ENCODE data around the gene BANK1. TPM values are rescaled to one million over a fixed set of nuclear protein-coding genes. Genes with fewer than 3 reads are reported as not detected.

BANK1 gene
- total and polyA plus RNA-seq, 5 donors from 2014 or later, result 0.18 to 2.9 (median 0.98) TPM

DNA sequence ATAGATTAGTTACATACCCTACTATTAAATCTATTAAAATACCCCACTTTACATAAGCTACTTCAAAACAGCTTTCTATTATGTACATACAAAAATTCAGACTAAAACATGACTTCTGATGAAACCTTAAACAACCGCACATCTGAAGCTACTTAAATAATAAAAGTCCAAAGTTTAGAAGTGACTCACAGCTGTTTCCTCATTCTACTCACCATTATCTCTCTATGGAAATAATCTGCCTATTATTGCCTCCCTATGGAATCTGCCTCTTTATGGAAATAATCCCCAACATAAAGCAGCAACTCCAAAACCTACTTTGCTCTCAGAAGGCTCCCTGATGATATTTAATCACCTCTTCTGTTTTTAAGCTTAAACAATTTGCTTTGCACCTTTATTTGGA is 15.7 kb upstream of the BANK1 start:
- H3K9me3 Mint-ChIP-seq, result peaks cover 0 to 23% (median 4%) of the 10 kb centered on the region in 7 donors
- no peak overlapping the region for H3K27ac ChIP-seq (ENCODE audit: insufficient read depth, low read length, poor library complexity, severe bottlenecking)

GRCh38 chr4:101777431-101777830 is 13.1 kb upstream of the BANK1 start:
- Mint-ChIP-seq H3K9me3 (peaks cover 0 to 4% (median 2%) of the 10 kb centered on the region in 7 donors), H3K4me1 (no peaks in the 10 kb centered on the region), H3K27me3 (peaks cover 3% of the 10 kb centered on the region), H3K36me3 (no peaks in the 10 kb centered on the region), H3K4me3 (no peak overlapping the region), H3K27ac (no peak overlapping the region)
- Histone ChIP-seq H3K9me3 (ENCODE audit: control insufficient read depth in 2 of 2, low read length in 2 of 2) (peaks cover 0 to under 1% of the 10 kb centered on the region in 2 experiments), H3K4me3 (ENCODE audit: low read depth, low read length) (no peak overlapping the region), H3K27ac (ENCODE audit: insufficient read depth, low read length, poor library complexity, severe bottlenecking) (no peak overlapping the region), H3K36me3 (ENCODE audit: control insufficient read depth, insufficient read depth, low read length) (no peaks in the 10 kb centered on the region), H3K4me1 (ENCODE audit: control insufficient read depth, insufficient read depth, low read length, poor library complexity, severe bottlenecking) (no peaks in the 10 kb centered on the region), H3K27me3 (ENCODE audit: control insufficient read depth, insufficient read depth, low read length) (no peaks in the 10 kb centered on the region)
- DNase-seq, result no peak
- ATAC-seq (ENCODE audit: low read depth in 2 of 2), result no peak

More for the DNA sequence above, 15.7 kb upstream of the BANK1 start:
- no peak for DNase-seq
- Mint-ChIP-seq H3K27ac (peak overlapping the region in 1 of 3 donors; percentile 32), H3K4me1 (no peaks in the 10 kb centered on the region), H3K4me3 (no peak overlapping the region), H3K36me3 (no peaks in the 10 kb centered on the region), H3K27me3 (no peaks in the 10 kb centered on the region)
- Histone ChIP-seq H3K4me1 (ENCODE audit: control insufficient read depth, insufficient read depth, low read length, poor library complexity, severe bottlenecking) (no peaks in the 10 kb centered on the region), H3K4me3 (ENCODE audit: low read depth, low read length) (no peak overlapping the region), H3K27me3 (ENCODE audit: control insufficient read depth, insufficient read depth, low read length) (no peaks in the 10 kb centered on the region), H3K9me3 (ENCODE audit: control insufficient read depth in 2 of 2, low read length in 2 of 2) (peaks cover 0 to 10% of the 10 kb centered on the region in 2 experiments), H3K36me3 (ENCODE audit: control insufficient read depth, insufficient read depth, low read length) (no peaks in the 10 kb centered on the region)
- ATAC-seq (ENCODE audit: low read depth in 2 of 2), result no peak

DNA sequence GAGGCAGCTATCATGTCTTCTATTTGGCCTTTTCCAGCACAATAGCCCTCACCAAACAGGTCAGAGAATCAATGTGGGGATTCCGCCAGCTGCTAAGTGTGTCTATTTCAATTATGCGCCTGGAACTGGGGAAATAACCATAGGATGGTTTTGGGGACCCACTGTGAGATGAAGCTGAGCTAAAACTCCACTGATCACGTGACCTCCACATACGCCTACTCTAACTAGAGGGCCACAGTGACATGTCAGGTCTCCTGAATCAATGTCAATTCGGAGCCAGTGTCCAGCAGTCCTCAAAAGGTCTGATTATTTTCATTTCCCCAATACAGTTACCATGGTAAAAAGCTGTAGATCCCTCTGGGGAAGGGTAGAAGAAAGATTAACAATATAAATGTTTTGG is 10.2 kb upstream of the BANK1 start:
- H3K27ac Mint-ChIP-seq, result no peak overlapping the region
- Histone ChIP-seq H3K36me3 (ENCODE audit: control insufficient read depth, insufficient read depth, low read length) (no peaks in the 10 kb centered on the region), H3K27me3 (ENCODE audit: control insufficient read depth, insufficient read depth, low read length) (no peaks in the 10 kb centered on the region), H3K4me1 (ENCODE audit: control insufficient read depth, insufficient read depth, low read length, poor library complexity, severe bottlenecking) (no peaks in the 10 kb centered on the region), H3K9me3 (ENCODE audit: control insufficient read depth in 2 of 2, low read length in 2 of 2) (no peaks in the 10 kb centered on the region), H3K27ac (ENCODE audit: insufficient read depth, low read length, poor library complexity, severe bottlenecking) (no peak overlapping the region), H3K4me3 (ENCODE audit: low read depth, low read length) (no peak overlapping the region)
- peaks cover 0 to 2% (median 0%) of the 10 kb centered on the region in 7 donors for H3K9me3 Mint-ChIP-seq
- peaks cover 0 to 1% (median 0%) of the 10 kb centered on the region in 4 donors for H3K4me1 Mint-ChIP-seq
- ATAC-seq (ENCODE audit: low read depth in 2 of 2) (no peak), DNase-seq (no peak)
- no peak overlapping the region for H3K4me3 Mint-ChIP-seq
- H3K36me3 Mint-ChIP-seq, result no peaks in the 10 kb centered on the region
- peaks cover 8% of the 10 kb centered on the region for H3K27me3 Mint-ChIP-seq

- peaks cover 0 to 5% (median 0%) of the 10 kb centered on the region in 4 donors for H3K4me1 Mint-ChIP-seq
- DNase-seq (no peak), ATAC-seq (ENCODE audit: low read depth in 2 of 2) (no peak)
- peaks cover 13% of the 10 kb centered on the region for H3K27me3 Mint-ChIP-seq
- H3K4me3 Mint-ChIP-seq, result no peak overlapping the region
- peaks cover 0 to 4% (median 0%) of the 10 kb centered on the region in 7 donors for H3K9me3 Mint-ChIP-seq
- Histone ChIP-seq H3K9me3 (ENCODE audit: control insufficient read depth in 2 of 2, low read length in 2 of 2) (no peaks in the 10 kb centered on the region), H3K4me1 (ENCODE audit: control insufficient read depth, insufficient read depth, low read length, poor library complexity, severe bottlenecking) (no peaks in the 10 kb centered on the region), H3K36me3 (ENCODE audit: control insufficient read depth, insufficient read depth, low read length) (no peaks in the 10 kb centered on the region), H3K27me3 (ENCODE audit: control insufficient read depth, insufficient read depth, low read length) (peaks cover under 1% of the 10 kb centered on the region), H3K4me3 (ENCODE audit: low read depth, low read length) (no peak overlapping the region), H3K27ac (ENCODE audit: insufficient read depth, low read length, poor library complexity, severe bottlenecking) (no peak overlapping the region)
- H3K27ac Mint-ChIP-seq, result no peak overlapping the region
- no peaks in the 10 kb centered on the region for H3K36me3 Mint-ChIP-seq
Observed at GRCh38 chr4:101782546-101782945, 8.0 kb upstream of the BANK1 start.

- H3K27me3 Mint-ChIP-seq, result peaks cover 13% of the 10 kb centered on the region
- ATAC-seq (ENCODE audit: low read depth in 2 of 2), result no peak
- peaks cover 0 to 4% (median 0%) of the 10 kb centered on the region in 7 donors for H3K9me3 Mint-ChIP-seq
- Histone ChIP-seq H3K36me3 (ENCODE audit: control insufficient read depth, insufficient read depth, low read length) (no peaks in the 10 kb centered on the region), H3K27me3 (ENCODE audit: control insufficient read depth, insufficient read depth, low read length) (peaks cover 6% of the 10 kb centered on the region), H3K4me3 (ENCODE audit: low read depth, low read length) (no peak overlapping the region), H3K27ac (ENCODE audit: insufficient read depth, low read length, poor library complexity, severe bottlenecking) (no peak overlapping the region), H3K9me3 (ENCODE audit: control insufficient read depth in 2 of 2, low read length in 2 of 2) (no peaks in the 10 kb centered on the region), H3K4me1 (ENCODE audit: control insufficient read depth, insufficient read depth, low read length, poor library complexity, severe bottlenecking) (no peaks in the 10 kb centered on the region)
- H3K4me1 Mint-ChIP-seq, result peaks cover 0 to 5% (median under 1%) of the 10 kb centered on the region in 4 donors
- no peak for DNase-seq
- no peak overlapping the region for H3K27ac Mint-ChIP-seq
- H3K4me3 Mint-ChIP-seq, result no peak overlapping the region
- no peaks in the 10 kb centered on the region for H3K36me3 Mint-ChIP-seq
Observed at GRCh38 chr4:101784957-101785356, 5.6 kb upstream of the BANK1 start.

- peak in 1 of 3 donors; percentile 48 for DNase-seq
- Histone ChIP-seq H3K4me3 (ENCODE audit: low read depth, low read length) (no peak overlapping the region), H3K27ac (ENCODE audit: insufficient read depth, low read length, poor library complexity, severe bottlenecking) (no peak overlapping the region), H3K27me3 (ENCODE audit: control insufficient read depth, insufficient read depth, low read length) (peaks cover 7% of the 10 kb centered on the region), H3K9me3 (ENCODE audit: control insufficient read depth in 2 of 2, low read length in 2 of 2) (no peaks in the 10 kb centered on the region), H3K4me1 (ENCODE audit: control insufficient read depth, insufficient read depth, low read length, poor library complexity, severe bottlenecking) (peaks cover 3% of the 10 kb centered on the region), H3K36me3 (ENCODE audit: control insufficient read depth, insufficient read depth, low read length) (no peaks in the 10 kb centered on the region)
- no peak overlapping the region for H3K27ac Mint-ChIP-seq
- H3K36me3 Mint-ChIP-seq, result no peaks in the 10 kb centered on the region
- no peak overlapping the region for H3K4me3 Mint-ChIP-seq
- peaks cover 19% of the 10 kb centered on the region for H3K27me3 Mint-ChIP-seq
- peaks cover 0 to 4% (median 0%) of the 10 kb centered on the region in 7 donors for H3K9me3 Mint-ChIP-seq
- peaks cover 0 to 7% (median 5%) of the 10 kb centered on the region in 4 donors for H3K4me1 Mint-ChIP-seq
- ATAC-seq (ENCODE audit: low read depth in 2 of 2), result no peak
Observed at GRCh38 chr4:101785486-101785885, 5.0 kb upstream of the BANK1 start.

DNA sequence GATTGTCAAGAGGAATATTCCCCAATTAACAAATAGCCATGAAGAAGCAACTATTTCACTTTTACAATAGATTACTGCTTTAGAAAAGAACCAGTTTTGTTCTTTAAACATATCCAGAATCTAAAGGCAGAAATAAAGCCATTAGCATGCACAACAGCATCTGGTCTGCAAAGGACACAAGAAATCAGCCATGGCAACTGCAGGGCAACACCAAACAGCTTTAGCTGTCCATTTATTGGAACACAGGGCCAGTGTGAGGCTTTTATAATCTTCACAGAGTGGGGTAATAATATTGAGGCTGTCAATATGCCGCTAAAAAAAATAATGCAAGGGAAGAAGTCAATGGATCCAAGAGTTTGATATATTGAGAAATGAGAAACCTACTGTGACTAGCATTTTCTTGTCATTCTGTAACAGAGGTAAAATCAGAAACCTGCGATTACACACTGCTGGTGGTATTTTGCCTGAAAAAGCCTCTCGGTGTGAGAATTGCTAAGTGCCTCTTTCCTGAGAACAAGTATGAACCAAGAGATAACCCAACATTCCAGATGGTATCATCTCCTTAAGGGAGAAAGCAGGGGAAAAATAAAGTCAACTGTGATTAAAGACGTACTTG is 2.7 kb upstream of the BANK1 start:
- H3K4me3 Mint-ChIP-seq, result no peak overlapping the region
- Histone ChIP-seq H3K27ac (ENCODE audit: insufficient read depth, low read length, poor library complexity, severe bottlenecking) (no peak overlapping the region), H3K36me3 (ENCODE audit: control insufficient read depth, insufficient read depth, low read length) (no peaks in the 10 kb centered on the region), H3K9me3 (ENCODE audit: control insufficient read depth in 2 of 2, low read length in 2 of 2) (no peaks in the 10 kb centered on the region), H3K4me1 (ENCODE audit: control insufficient read depth, insufficient read depth, low read length, poor library complexity, severe bottlenecking) (peaks cover 7% of the 10 kb centered on the region), H3K4me3 (ENCODE audit: low read depth, low read length) (no peak overlapping the region), H3K27me3 (ENCODE audit: control insufficient read depth, insufficient read depth, low read length) (peaks cover 13% of the 10 kb centered on the region)
- peaks cover 0 to 4% (median 0%) of the 10 kb centered on the region in 7 donors for H3K9me3 Mint-ChIP-seq
- no peak for DNase-seq
- no peaks in the 10 kb centered on the region for H3K36me3 Mint-ChIP-seq
- peaks cover 0 to 12% (median 6%) of the 10 kb centered on the region in 4 donors for H3K4me1 Mint-ChIP-seq
- no peak overlapping the region for H3K27ac Mint-ChIP-seq
- ATAC-seq (ENCODE audit: low read depth in 2 of 2), result no peak
- peaks cover 26% of the 10 kb centered on the region for H3K27me3 Mint-ChIP-seq

- peaks cover 34% of the 10 kb centered on the region for H3K27me3 Mint-ChIP-seq
Observed at GRCh38 chr4:101791182-101791558, 640 bp downstream of the BANK1 start.

More at GRCh38 chr4:101791182-101791558, 640 bp downstream of the BANK1 start:
- no peak overlapping the region for H3K27ac Mint-ChIP-seq
- peaks cover 0 to 7% (median 6%) of the 10 kb centered on the region in 4 donors for H3K4me1 Mint-ChIP-seq
- H3K36me3 Mint-ChIP-seq, result no peaks in the 10 kb centered on the region
- Histone ChIP-seq H3K27me3 (ENCODE audit: control insufficient read depth, insufficient read depth, low read length) (peaks cover 22% of the 10 kb centered on the region), H3K4me1 (ENCODE audit: control insufficient read depth, insufficient read depth, low read length, poor library complexity, severe bottlenecking) (peaks cover 7% of the 10 kb centered on the region), H3K36me3 (ENCODE audit: control insufficient read depth, insufficient read depth, low read length) (no peaks in the 10 kb centered on the region), H3K4me3 (ENCODE audit: low read depth, low read length) (no peak overlapping the region), H3K27ac (ENCODE audit: insufficient read depth, low read length, poor library complexity, severe bottlenecking) (no peak overlapping the region), H3K9me3 (ENCODE audit: control insufficient read depth in 2 of 2, low read length in 2 of 2) (no peaks in the 10 kb centered on the region)
- ATAC-seq (ENCODE audit: low read depth in 2 of 2) (no peak), DNase-seq (peak in 1 of 3 donors; percentile 1)
- H3K4me3 Mint-ChIP-seq, result peak overlapping the region in 2 of 4 donors; percentile 54 to 63
- H3K9me3 Mint-ChIP-seq, result no peaks in the 10 kb centered on the region

Data from CD4-positive, CD25-positive, alpha-beta regulatory T cell (primary cell).